ENCODE results near the gene FMN1.

The FMN1 gene

GRCh38 chr15:32763295-32763694, 431.2 kb downstream of the FMN1 start:
- DNase-seq (ENCODE audit: extremely low spot score): no peak
- ChIA-PET POLR2A (no interaction called here), CTCF (no interaction called here)
- TF ChIP-seq FOXK2 (IDR thresholded peaks at IDR 0.05) (no peak), PKNOX1 (IDR thresholded peaks at IDR 0.05) (no peak), FOXM1 (IDR thresholded peaks at IDR 0.05; ENCODE audit: borderline replicate concordance) (no peak), FOXA1 (IDR thresholded peaks at IDR 0.05) (no peak), NFRKB (IDR thresholded peaks at IDR 0.05) (no peak), CTBP1 (IDR thresholded peaks at IDR 0.05; ENCODE audit: borderline replicate concordance) (no peak), BHLHE40 (IDR thresholded peaks at IDR 0.05; ENCODE audit: borderline replicate concordance) (no peak), SP1 (IDR thresholded peaks at IDR 0.05) (no peak)

- ChIA-PET CTCF (no interaction called here), POLR2A (no interaction called here)
- no peak for TF ChIP-seq HDGF (IDR thresholded peaks at IDR 0.05; ENCODE audit: borderline replicate concordance)
- no peak for TF ChIP-seq FOXK2 (IDR thresholded peaks at IDR 0.05)
- no peak for TF ChIP-seq PKNOX1 (IDR thresholded peaks at IDR 0.05)
- no peak for TF ChIP-seq SUZ12 (IDR thresholded peaks at IDR 0.05)
- no peak for TF ChIP-seq L3MBTL2 (conservative IDR thresholded peaks at IDR 0.05)
- no peak for TF ChIP-seq NFRKB (IDR thresholded peaks at IDR 0.05)
- TF ChIP-seq LEF1 (IDR thresholded peaks at IDR 0.05; ENCODE audit: borderline replicate concordance): no peak
- TF ChIP-seq CTBP1 (IDR thresholded peaks at IDR 0.05; ENCODE audit: borderline replicate concordance): no peak
- no peak for DNase-seq (ENCODE audit: extremely low spot score)
These were observed 437.1 kb downstream of the FMN1 start for GRCh38 chr15:32757426-32757825.

GRCh38 chr15:32750979-32751378, 443.5 kb downstream of the FMN1 start:
- ChIA-PET CTCF (no interaction called here), POLR2A (no interaction called here)
- no peak for TF ChIP-seq CTBP1 (IDR thresholded peaks at IDR 0.05; ENCODE audit: borderline replicate concordance)
- no peak for TF ChIP-seq FOXA1 (IDR thresholded peaks at IDR 0.05)
- no peak for TF ChIP-seq ZNF384 (IDR thresholded peaks at IDR 0.05)
- TF ChIP-seq SP1 (IDR thresholded peaks at IDR 0.05): no peak
- no peak for TF ChIP-seq ARNT (IDR thresholded peaks at IDR 0.05)
- TF ChIP-seq ELF4 (IDR thresholded peaks at IDR 0.05): no peak
- TF ChIP-seq HDGF (IDR thresholded peaks at IDR 0.05; ENCODE audit: borderline replicate concordance): no peak
- no peak for TF ChIP-seq SUZ12 (IDR thresholded peaks at IDR 0.05)
- no peak for TF ChIP-seq L3MBTL2 (conservative IDR thresholded peaks at IDR 0.05)
- TF ChIP-seq FOXK2 (IDR thresholded peaks at IDR 0.05): no peak
- TF ChIP-seq NFRKB (IDR thresholded peaks at IDR 0.05): no peak
- TF ChIP-seq LEF1 (IDR thresholded peaks at IDR 0.05; ENCODE audit: borderline replicate concordance): no peak
- TF ChIP-seq TARDBP (IDR thresholded peaks at IDR 0.05): no peak
- TF ChIP-seq BHLHE40 (IDR thresholded peaks at IDR 0.05; ENCODE audit: borderline replicate concordance): no peak
- no peak for TF ChIP-seq PKNOX1 (IDR thresholded peaks at IDR 0.05)
- no peak for TF ChIP-seq FOXM1 (IDR thresholded peaks at IDR 0.05; ENCODE audit: borderline replicate concordance)
- no peak for DNase-seq (ENCODE audit: extremely low spot score)

- ChIA-PET POLR2A (no interaction called here), CTCF (no interaction called here)
- TF ChIP-seq TARDBP (IDR thresholded peaks at IDR 0.05) (no peak), CTBP1 (IDR thresholded peaks at IDR 0.05; ENCODE audit: borderline replicate concordance) (no peak), L3MBTL2 (conservative IDR thresholded peaks at IDR 0.05) (no peak), ELF4 (IDR thresholded peaks at IDR 0.05) (no peak), ARNT (IDR thresholded peaks at IDR 0.05) (no peak), LEF1 (IDR thresholded peaks at IDR 0.05; ENCODE audit: borderline replicate concordance) (no peak), SUZ12 (IDR thresholded peaks at IDR 0.05) (no peak), SP1 (IDR thresholded peaks at IDR 0.05) (no peak), BHLHE40 (IDR thresholded peaks at IDR 0.05; ENCODE audit: borderline replicate concordance) (no peak), NFRKB (IDR thresholded peaks at IDR 0.05) (no peak), FOXK2 (IDR thresholded peaks at IDR 0.05) (no peak), PKNOX1 (IDR thresholded peaks at IDR 0.05) (no peak), HDGF (IDR thresholded peaks at IDR 0.05; ENCODE audit: borderline replicate concordance) (no peak), ZNF384 (IDR thresholded peaks at IDR 0.05) (no peak), FOXM1 (IDR thresholded peaks at IDR 0.05; ENCODE audit: borderline replicate concordance) (no peak)
- no peak for DNase-seq (ENCODE audit: extremely low spot score)
These were observed 446.6 kb downstream of the FMN1 start for GRCh38 chr15:32747921-32748342.

- CTCF ChIA-PET: no interaction called here
- POLR2A ChIA-PET: no interaction called here
- no peak for TF ChIP-seq SP1 (IDR thresholded peaks at IDR 0.05)
- TF ChIP-seq HDGF (IDR thresholded peaks at IDR 0.05; ENCODE audit: borderline replicate concordance): no peak
- no peak for TF ChIP-seq CTBP1 (IDR thresholded peaks at IDR 0.05; ENCODE audit: borderline replicate concordance)
- TF ChIP-seq LEF1 (IDR thresholded peaks at IDR 0.05; ENCODE audit: borderline replicate concordance): no peak
- no peak for DNase-seq (ENCODE audit: extremely low spot score)
These were observed 448.2 kb downstream of the FMN1 start for GRCh38 chr15:32746116-32746857.

Measured in HEK293T (cell line).